Measurements from ENCODE around the gene SH3BP4. TPM values are rescaled to one million over a fixed set of nuclear protein-coding genes. Genes with fewer than 3 reads are reported as not detected.
"Not testable (repeated sequence)": the region's sequence is repeated elsewhere in the genome, so short reads cannot be mapped to it uniquely, and the experiment has no call there.

Gene SH3BP4
- polyA plus RNA-seq, 1 donor: 17.0 TPM

DNA sequence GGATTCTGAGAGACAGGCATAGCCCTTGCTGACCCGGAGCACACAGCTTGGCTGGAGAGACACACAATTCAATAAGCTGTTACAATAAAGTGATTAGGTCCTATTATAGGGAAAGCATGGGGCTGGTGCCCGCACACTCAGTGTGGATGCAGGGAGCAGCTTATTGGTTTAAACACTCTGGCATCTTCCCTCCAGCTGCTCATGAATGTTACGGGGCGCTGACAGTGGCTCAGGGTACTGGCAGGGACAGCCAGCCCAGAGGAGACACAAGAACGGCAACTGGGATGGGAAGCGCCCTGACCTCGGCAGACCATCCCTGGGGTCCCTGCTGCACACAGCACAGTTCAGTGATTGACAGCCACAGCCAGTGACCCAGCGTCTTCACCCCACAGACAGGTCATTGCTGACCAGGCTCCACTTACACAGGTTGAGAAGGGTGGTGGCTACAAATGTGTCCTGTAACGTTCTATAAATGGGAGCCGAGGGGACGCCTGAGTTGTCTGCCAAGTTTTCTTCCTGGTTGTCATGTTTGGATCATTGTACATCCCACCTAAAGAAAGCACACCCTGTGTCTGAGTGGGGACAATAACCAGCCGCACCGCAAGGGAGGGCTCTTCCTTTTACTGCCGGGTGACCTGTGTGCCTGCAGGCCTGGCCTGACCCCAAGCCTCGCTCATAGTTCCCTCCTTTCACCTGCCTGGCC lies 60.3 kb downstream of the SH3BP4 start:
- DNase-seq (ENCODE audit: low read depth): no peak

GRCh38 chr2:235017441-235017840 lies 65.6 kb downstream of the SH3BP4 start:
- DNase-seq (ENCODE audit: low read depth): no peak

GRCh38 chr2:235018838-235019237 lies 67.0 kb downstream of the SH3BP4 start:
- no peak for DNase-seq (ENCODE audit: low read depth)

DNA sequence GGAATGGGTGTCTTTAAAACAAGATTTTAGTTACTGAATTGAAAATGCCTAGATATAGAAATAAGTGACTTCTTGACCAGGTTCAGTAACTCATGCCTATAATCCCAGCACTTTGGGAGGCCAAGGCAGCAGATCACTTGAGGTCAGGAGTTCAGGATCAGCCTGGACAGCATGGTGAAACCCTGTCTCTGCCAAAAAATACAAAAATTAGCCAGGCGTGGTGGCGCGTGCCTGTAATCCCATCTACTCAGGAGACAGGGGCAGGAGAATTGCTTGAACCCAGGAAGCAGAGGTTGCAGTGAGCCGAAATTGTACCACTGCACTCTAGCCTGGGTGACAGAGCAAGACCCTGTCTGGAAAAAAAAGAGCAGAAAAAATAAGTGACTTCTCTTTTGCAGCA lies 68.3 kb downstream of the SH3BP4 start:
- not testable (repeated sequence) for DNase-seq (ENCODE audit: low read depth)

- DNase-seq (ENCODE audit: low read depth): no peak
Observed at GRCh38 chr2:235021752-235022151, 69.9 kb downstream of the SH3BP4 start.

DNA sequence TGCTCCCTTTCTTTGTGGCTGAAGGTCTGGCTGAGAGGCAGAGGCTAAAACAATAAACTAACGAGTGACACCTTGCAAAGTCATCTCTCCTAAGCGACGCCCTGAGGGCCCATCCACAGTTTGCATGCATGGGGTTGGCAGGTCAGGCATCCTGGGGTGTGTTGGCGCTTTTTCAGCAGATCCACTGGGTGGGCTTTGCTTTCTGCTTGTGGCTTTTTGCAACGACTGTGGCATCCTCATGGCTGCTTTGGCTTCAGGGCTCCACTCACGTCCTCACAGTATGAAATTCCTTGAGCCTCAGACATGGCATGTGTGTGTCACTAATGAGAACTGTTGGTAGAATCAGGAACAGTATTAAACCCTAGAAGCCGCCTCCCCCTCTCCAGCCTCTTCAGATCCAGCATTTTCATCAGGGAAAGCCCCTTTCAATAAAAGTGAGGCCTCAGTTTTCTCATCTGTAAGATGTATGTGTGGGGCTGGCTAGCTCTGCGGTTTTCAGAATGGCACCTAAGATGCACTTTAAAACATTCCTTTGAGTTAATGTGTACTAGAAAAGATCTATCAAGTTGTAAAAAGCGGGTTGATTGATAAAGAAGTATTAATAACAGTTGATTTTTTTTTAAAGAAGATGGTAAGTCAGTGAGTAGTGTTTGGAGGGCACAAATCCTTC lies 72.5 kb downstream of the SH3BP4 start:
- no peak for DNase-seq (ENCODE audit: low read depth)

DNA sequence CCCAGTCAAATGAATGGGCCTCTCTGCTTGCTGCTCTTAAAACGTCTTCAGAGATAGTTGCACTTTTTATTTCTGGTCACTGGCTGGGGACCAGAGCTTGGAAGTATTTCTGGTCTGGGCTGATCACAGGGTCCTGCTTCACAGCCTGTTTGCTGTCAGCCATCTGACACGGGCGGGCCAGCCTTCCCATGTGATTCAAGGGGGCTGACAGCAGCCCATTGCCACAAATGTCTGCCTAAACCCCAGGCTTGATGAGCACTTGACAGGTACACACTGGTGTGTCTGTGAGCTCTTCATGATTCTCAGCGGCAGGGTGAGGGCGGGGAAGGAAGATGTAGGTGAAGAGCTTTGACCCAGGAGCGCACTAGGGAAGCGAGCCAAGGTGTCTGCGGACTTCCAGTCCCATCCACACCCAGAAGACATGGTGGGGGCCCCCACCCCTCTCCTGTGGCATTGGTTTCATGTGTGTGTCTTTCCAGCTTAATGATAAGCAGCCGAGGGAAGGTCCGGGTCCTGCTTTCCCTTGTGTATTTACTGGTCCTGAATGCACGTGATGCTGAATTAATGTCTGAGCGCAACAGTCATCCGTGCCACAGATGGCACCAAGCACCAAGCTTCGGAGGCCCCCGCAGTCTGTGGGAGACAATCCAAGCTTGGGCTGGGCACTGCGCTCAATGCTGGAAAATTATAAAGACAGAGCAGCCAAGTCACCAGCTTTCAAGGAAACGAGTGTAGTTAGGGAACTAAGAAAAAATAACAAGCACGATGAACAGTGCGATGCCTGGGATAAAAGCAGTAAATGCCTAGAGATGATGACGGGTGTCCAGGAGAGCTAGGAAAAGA lies 73.3 kb downstream of the SH3BP4 start:
- DNase-seq (ENCODE audit: low read depth): no peak

- no peak for DNase-seq (ENCODE audit: low read depth)
Observed at GRCh38 chr2:235025800-235026536, 74.2 kb downstream of the SH3BP4 start.

DNA sequence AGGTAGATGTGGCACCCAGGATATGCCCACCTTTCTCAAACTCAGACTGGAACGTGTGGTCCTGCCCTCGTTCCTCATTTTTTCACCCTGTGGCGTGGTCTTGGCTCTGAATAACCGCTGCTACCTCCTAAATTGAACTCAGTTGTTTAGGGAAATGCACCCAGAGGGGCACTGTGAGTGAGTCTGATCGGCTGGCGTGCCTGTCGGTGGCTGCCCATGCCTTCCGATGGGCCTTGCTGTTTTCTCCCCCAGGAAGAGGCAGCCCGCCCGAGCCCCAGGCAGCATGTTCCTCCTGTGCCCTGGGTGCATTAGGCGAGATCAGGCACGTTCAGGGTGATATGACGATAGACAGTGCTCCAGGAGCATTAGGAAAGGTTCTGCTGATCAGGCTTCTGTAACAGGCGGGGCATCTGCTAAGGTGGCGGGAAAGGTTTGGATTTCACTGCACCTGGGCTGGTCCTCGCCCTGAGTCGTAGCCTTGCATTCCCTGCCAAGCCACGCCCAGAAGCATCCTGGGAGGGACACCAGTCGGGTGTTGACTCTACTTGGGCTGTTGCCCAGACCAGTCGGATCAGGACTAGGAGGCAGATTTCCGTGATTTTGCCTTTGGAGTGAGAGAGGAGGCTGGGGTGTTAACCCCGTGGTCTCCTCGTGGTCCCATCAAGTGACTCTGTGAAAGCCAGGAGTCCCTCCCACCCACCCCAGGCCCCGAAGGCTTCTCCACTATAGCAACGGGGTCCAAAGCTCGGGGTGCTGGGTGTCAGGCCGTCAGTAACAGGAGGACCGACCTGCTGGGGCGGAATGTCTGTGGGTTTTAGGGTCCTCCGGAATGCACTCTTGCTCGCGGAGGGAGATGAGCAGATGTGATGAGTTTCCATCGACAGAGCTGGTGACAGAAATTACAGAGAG lies 75.1 kb downstream of the SH3BP4 start:
- no peak for DNase-seq (ENCODE audit: low read depth)

DNA sequence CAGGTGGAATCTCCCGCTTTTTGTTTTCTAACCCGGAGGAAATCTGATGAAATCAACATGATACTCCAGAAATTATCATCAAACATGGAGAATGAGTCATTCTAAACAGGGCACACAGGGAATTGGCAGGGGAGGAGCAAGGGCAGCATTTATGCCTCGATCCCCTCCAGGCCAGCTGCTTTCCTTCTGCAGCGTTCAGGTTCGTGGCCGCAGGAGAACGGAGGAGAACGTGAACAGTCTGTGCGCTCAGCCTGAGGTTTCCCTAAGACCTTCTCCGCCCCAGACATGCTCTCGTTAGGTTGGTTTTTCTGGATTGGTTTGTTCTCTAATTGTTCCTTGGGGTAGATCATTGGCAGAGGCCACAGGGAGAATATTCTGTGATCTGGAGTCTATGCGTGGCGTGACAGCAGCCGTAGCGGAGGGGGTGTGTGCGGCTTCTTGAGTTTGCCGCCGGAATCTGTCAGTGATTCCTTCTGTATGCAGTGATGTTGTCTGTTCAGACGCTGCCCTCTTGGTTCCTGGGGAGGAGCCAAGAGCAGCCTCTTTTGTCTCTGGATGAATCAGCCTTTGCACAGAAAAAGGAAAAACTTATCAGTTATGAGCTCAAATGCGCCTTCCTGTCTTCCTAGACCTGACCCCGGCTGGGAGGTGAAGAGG lies 75.9 kb downstream of the SH3BP4 start:
- DNase-seq (ENCODE audit: low read depth): no peak

DNA sequence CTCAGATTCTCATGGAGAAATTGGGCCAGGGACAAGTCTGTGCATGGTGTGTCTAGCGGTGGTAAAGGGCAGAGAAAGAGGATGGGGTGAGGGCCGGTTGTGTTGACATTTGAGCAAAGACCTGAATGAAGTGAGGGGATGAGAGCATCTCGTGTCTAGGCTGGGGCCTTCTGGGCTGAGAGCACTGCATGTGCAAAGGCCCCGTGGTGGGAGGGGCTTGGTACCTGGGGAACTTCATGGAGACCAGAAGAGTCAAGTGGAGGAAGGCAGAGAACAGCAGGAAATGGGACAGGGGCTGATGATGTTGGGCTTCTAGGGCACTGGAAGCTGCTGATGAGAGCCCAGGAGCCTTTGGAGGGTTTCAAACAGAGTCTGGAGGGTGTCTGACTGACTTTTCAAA lies 76.8 kb downstream of the SH3BP4 start:
- no peak for DNase-seq (ENCODE audit: low read depth)

DNA sequence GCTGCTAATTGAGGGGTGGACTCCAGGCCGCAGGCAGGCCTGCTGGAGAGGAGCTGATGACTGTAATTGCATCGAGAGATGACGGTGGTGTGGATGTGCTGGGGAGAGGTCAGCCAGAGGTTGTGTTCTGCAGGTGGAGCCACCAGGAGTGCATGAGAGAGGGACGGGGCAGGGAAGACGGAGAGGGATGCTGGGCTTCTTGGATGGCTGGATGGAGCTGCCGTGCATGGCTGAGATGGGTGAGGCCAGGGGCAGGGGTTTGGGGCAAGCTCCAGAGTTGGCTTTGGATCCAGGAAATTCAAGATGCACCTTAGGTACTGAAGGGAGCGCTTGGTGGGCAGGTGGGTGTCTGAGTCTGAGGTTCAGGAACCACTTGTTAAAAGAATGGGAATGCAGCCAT lies 77.2 kb downstream of the SH3BP4 start:
- no peak for DNase-seq (ENCODE audit: low read depth)

DNA sequence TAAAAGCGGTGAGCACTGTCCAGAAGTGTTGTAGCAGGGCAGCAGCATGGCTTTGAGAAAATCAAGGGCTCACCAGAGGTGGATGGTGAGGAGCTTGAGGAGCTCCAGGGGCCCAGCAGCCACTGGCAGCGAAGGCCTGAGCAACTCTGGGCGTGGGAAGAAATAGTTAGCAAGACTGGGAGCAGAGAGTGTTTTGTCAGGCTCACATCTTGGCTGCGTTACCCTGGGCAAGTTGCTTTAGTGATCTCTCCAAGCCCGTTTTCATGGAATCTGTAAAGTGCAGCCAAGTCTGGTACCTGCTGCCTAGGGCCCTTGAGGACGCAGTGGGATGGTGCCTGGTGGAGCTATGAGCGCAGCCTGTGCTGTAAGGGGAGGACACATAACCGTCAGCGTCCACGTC lies 78.3 kb downstream of the SH3BP4 start:
- DNase-seq (ENCODE audit: low read depth): no peak

- DNase-seq (ENCODE audit: low read depth): no peak
Observed at GRCh38 chr2:235030936-235031335, 79.1 kb downstream of the SH3BP4 start.

- no peak for DNase-seq (ENCODE audit: low read depth)
Observed at GRCh38 chr2:235031686-235032373, 80.0 kb downstream of the SH3BP4 start.

- DNase-seq (ENCODE audit: low read depth): no peak
Observed at GRCh38 chr2:235032466-235032865, 80.6 kb downstream of the SH3BP4 start.

- DNase-seq (ENCODE audit: low read depth): no peak
Observed at GRCh38 chr2:235032949-235033348, 81.1 kb downstream of the SH3BP4 start.

DNA sequence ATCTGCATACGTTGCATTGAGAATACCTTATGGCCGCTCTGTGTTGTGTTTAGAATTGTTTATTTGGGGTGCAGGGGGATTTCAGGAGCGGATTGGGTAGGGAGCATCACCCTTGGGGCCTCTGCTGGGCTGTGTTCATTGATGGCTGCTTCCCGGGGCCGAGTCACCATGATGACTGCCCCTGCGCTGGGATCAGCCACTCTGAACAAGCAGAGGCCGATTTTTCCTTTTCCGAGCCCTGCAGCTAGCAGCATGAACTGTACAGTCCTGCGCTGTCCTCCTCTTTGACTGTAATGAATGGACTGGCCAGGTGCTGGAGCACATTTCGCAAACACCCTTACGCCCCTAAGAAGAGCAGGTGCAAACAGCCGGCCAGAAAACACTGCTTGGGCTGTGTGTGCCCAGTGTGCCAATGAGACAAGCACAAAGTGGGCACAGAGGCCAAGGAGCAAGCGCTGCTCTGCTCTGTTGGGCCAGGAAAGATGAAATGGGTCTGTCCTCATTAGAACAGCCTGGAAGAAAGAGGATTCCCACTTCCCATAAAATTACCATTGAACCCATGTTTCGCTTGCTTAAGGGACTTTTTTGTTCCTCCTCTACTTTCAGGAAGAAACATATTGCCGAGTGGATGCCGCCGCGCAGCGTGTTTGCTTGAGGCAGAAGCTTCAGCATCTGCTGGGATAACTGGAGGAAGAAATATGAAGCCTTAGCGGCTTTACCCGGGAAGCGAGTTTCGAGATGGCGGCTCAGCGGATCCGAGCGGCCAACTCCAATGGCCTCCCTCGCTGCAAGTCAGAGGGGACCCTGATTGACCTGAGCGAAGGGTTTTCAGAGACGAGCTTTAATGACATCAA lies 82.7 kb downstream of the SH3BP4 start:
- no peak for DNase-seq (ENCODE audit: low read depth)
